GM19324 (cell line): ENCODE data around the gene FOXO3.
"Not testable (repeated sequence)": the region's sequence is repeated elsewhere in the genome, so short reads cannot be mapped to it uniquely, and the experiment has no call there.

Experiments used
- ATAC-seq: cut with Tn5 transposase; IDR thresholded peaks from one replicate; pipeline ENCODE4 v1.9.1; 2021; ENCODE audit warnings: mild to moderate bottlenecking, moderate library complexity; ENCODE audit not compliant: unreplicated experiment, low FRiP score

Gene FOXO3

DNA sequence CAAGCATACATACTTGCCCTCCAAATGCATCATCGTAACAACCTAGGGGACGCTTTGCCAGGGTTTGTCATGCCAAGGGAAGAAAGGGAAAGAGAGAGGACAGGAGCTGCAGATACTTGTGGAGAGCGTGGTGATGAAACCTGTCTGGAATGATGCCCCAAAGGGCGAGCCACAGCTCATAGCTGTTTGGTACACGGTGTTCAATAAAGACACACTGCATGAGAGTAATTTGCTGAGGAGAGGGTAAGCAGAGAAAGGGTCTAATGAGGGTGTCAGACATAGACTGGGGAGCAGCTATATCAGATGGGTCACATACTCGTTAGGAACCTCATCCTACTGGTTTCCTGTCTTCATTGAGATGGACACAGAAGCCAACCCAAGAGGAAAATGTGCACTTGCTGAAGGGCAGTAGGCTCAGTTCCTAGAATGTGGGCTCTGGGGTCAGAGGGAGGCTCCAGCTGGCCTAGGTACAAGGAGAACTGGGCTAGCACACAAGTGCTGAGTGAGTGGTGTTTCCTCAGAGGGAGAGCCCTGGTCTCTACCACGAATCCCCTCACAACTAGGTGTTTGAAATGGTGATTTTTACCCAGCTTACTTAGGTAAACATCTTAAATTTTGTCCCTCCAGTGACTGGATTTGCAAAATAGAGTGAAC is 5.2 kb upstream of the FOXO3 start:
- no peak for ATAC-seq

- ATAC-seq = no peak
These were observed 4.5 kb upstream of the FOXO3 start for GRCh38 chr6:108556250-108556649.

GRCh38 chr6:108556866-108557493 is 3.7 kb upstream of the FOXO3 start:
- ATAC-seq = no peak

- peak; percentile 19 for ATAC-seq
These were observed 3.0 kb upstream of the FOXO3 start for GRCh38 chr6:108557494-108558371.

GRCh38 chr6:108558372-108559096 is 2.2 kb upstream of the FOXO3 start:
- ATAC-seq = peak; percentile 67

DNA sequence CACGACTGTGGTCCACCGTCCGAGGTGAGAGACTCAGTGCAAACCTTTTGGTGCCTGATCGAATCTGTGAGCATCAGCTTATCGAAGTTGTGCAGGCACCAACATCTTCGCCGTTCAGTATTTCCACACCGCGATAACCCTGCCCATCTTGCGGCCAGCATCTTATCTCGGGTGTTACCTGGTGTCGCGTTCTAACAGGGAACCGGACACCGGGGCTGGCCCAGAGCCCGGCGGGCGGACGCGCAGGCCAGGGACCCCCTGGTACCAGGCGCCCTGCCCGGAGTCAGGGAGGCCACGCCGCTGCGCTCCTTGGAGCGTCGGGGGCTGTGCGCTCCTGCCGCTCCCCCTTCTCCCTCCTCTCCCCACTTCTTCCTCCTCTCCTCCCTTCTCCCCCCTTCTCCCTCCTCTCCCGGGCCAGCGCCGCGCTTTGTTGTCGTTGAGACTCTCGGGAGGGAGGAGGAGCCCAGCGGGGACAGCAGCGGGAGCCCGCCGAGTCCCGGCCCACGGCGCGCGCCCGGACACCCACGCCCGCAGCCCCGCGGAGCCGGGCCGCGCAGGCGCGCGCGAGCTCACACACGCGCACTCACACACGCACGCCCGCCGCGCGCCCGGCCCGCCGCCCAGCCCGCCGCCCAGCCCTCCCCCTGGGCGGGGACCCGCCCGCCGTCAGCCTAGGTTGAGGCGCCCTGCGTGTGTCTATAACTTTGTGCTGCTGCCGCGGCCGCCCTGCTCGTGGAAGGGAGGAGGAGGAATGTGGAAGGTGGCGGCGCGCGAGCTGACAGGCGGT is 1.4 kb upstream of the FOXO3 start:
- ATAC-seq = peak; percentile 53

DNA sequence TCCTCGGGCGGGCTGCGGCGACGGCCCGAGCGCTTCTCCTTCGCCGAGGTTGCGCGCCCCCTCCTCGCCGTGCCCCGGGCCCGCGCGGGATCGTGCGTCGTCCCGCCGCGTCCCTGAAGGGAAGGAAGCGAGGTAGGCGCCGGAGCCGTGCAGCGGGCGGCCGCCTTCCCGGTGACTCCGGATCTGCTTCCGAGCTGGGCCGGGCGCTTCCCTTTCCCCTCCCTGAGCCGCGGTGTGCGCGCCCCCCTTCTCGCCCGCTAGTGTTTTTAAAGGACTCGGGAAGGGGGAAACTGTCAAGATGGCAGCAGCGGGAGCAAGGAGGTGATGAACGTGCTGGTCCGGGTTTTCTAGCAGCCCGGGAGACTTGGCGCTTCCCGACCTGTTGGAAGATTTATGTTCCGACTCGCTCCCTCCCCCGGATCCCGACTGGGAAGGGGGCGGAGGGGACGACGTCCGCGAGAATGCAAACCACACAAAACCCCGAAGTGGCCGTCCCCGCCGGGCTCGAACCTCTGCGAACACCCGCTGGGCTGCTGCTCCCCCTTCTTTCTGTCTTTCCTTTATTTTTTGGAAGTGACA is 744 bp upstream of the FOXO3 start:
- no peak for ATAC-seq

DNA sequence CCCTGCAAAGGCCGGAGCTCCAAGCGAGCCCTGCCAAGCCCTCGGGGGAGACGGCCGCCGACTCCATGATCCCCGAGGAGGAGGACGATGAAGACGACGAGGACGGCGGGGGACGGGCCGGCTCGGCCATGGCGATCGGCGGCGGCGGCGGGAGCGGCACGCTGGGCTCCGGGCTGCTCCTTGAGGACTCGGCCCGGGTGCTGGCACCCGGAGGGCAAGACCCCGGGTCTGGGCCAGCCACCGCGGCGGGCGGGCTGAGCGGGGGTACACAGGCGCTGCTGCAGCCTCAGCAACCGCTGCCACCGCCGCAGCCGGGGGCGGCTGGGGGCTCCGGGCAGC is 561 bp downstream of the FOXO3 start:
- not testable (repeated sequence) for ATAC-seq

- no peak for ATAC-seq
These were observed 1.2 kb downstream of the FOXO3 start for GRCh38 chr6:108561742-108562502.

DNA sequence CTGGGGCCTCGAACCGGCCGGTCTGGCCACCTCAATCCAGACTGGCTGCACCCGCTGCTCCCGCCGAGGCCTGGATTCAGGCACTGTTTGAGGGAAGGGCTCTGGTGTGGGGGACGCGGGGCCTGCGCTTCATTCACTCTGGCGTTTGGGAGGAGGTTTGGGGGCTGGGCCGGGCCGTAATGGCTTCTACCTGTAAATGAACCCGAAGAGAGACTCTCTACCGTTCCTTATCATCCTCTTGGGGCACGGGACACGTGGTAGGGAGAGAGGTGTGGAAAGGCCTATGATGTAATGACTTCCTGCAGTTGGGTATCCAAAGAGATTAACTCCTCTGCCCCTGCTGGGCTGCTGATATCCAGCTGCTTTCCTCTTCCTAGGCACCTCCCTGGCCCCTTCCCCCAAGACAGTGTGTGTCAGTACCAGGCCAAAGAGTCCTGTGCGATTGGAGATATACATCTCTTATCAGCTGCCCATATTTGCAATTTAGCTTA is 1.8 kb downstream of the FOXO3 start:
- ATAC-seq = no peak

DNA sequence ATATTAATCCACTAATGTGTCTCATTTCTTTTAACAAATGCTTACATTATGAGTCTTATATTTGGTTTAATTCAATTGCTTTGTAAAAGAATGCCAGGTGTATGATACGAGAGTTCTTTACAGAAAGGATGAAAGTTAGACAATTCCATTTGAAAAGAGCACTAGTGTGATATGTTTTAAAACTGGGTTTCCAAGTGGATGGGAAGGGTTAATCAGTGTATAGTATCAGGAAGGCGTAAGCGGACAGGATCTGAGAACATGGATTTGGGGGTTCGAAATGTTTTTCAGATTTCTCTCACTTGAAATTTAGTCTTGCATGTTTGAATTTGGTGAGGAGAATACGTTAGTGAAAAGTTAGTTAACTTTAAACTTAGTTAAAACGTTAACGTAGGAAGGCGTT is 2.6 kb downstream of the FOXO3 start:
- no peak for ATAC-seq

DNA sequence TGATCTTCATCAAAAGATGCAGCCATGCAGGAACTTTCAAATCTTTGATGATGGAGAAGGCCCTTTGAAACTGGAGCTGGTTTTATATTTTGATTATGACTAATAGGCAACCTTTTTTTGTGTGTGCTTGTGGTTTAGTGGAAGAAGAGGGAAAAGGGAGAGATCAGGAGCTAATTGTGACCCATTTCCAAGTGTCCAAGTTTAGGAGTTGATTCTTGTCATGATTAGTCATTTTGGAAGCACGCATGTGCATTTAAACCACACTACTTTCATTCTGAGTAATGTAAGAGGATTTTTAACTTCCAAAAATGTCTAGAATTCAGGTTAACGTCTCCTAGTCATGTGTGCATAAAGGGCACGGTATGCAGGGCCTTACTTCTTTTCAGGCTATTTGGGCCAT is 3.5 kb downstream of the FOXO3 start:
- ATAC-seq = no peak

- peak; percentile 66 for ATAC-seq
These were observed 4.5 kb downstream of the FOXO3 start for GRCh38 chr6:108565091-108565766.

GRCh38 chr6:108565893-108566292 is 5.2 kb downstream of the FOXO3 start:
- ATAC-seq = no peak

- ATAC-seq = no peak
These were observed 5.7 kb downstream of the FOXO3 start for GRCh38 chr6:108566406-108566805.

GRCh38 chr6:108568101-108568500 is 7.4 kb downstream of the FOXO3 start:
- no peak for ATAC-seq

DNA sequence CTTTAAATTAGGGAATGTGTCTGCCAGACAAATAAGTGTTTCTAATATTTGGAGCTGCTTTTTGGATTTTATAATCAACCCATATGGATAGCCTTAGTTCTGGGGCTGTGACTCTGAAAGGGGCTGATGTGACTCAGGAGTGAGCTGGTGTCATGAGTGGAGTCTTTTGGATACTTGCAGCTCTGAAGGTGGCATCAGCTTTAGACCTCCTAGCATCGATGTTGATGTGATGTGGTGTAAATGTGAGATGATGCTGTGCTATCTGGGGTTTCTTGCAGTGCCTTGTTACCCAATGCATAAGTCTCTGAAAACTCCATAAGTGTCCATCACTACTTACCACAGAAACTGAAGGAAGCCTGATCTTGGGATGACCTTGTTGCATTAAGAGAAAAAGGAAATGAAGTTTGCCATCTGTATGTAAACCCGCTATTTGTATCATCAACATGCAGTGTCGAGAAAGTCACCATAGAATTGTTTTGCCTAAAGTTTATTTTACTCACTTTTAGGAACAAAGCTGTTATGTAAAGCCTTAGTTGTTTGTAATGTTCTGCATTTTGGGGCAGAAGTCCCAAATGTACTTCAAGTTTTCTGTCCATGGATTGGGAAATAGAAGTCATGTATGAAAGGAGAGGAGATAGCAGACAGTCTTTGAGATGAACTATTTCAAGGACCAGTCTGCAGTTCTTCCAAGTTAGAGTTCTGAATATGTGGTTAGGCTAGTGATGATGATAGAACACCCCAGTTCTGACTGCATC is 8.0 kb downstream of the FOXO3 start:
- no peak for ATAC-seq

- ATAC-seq = no peak
These were observed 9.8 kb downstream of the FOXO3 start for GRCh38 chr6:108570517-108570916.
